SJCRH30 (cell line): ENCODE results near the gene EMX2. TPM values are rescaled to one million over a fixed set of nuclear protein-coding genes. Genes with fewer than 3 reads are reported as not detected.

ENCODE experiments used
- DNase-seq, 2 experiments: peaks; one replicate each; pipeline ENCODE4 v3.0.0-alpha.2; 2015 to 2020
- H3K27ac ChIP-seq: fragments of 250-450 bp; sonication (Bioruptor Pico); 2 replicates; pipeline ENCODE4 v1.5.1; 2020; ENCODE audit warnings: mild to moderate bottlenecking, moderate library complexity
- H3K27me3 ChIP-seq: fragments of 250-450 bp; sonication (Bioruptor Pico); 2 replicates; pipeline ENCODE4 v1.5.1; 2020; ENCODE audit warnings: mild to moderate bottlenecking, moderate library complexity
- H3K36me3 ChIP-seq: fragments of 250-450 bp; sonication (Bioruptor Pico); 2 replicates; pipeline ENCODE4 v1.5.1; 2020; ENCODE audit warnings: mild to moderate bottlenecking, moderate library complexity
- H3K4me1 ChIP-seq: fragments of 250-450 bp; sonication (Bioruptor Pico); 2 replicates; pipeline ENCODE4 v1.5.1; 2020; ENCODE audit warnings: mild to moderate bottlenecking, moderate library complexity
- H3K4me3 ChIP-seq: fragments of 250-450 bp; sonication (Bioruptor Pico); 2 replicates; pipeline ENCODE4 v1.5.1; 2020; ENCODE audit warnings: mild to moderate bottlenecking, moderate library complexity
- H3K9me3 ChIP-seq: fragments of 250-450 bp; sonication (Bioruptor Pico); replicated peaks from 2 replicates; pipeline ENCODE4 v1.5.1; 2020; ENCODE audit warnings: mild to moderate bottlenecking, moderate library complexity
- total RNA-seq: library from RNA; depleted of rRNA; stranded (reverse); fragments of >200 nt; shearing (Covaris generic); gene quantifications from 2 replicates; pipeline ENCODE4 v1.2.3, GENCODE V29; 2014

EMX2 gene
- total RNA-seq, 1 experiment from 2014 or later, result 2.6 TPM

GRCh38 chr10:117553815-117554172 is 11.2 kb downstream of the EMX2 start:
- H3K36me3 ChIP-seq, result no peaks in the 10 kb centered on the region
- H3K9me3 ChIP-seq, result no peaks in the 10 kb centered on the region
- H3K4me3 ChIP-seq, result no peak overlapping the region
- H3K27ac ChIP-seq, result no peak overlapping the region
- no peak for DNase-seq
- no peaks in the 10 kb centered on the region for H3K4me1 ChIP-seq
- H3K27me3 ChIP-seq, result no peaks in the 10 kb centered on the region

GRCh38 chr10:117554241-117554814 is 11.8 kb downstream of the EMX2 start:
- Histone ChIP-seq H3K27ac (no peak overlapping the region), H3K9me3 (no peaks in the 10 kb centered on the region), H3K4me1 (no peaks in the 10 kb centered on the region), H3K4me3 (no peak overlapping the region), H3K36me3 (no peaks in the 10 kb centered on the region), H3K27me3 (no peaks in the 10 kb centered on the region)
- DNase-seq, result no peak

GRCh38 chr10:117555017-117555416 is 12.5 kb downstream of the EMX2 start:
- Histone ChIP-seq H3K4me1 (no peaks in the 10 kb centered on the region), H3K9me3 (no peaks in the 10 kb centered on the region), H3K27ac (no peak overlapping the region), H3K27me3 (no peaks in the 10 kb centered on the region), H3K36me3 (no peaks in the 10 kb centered on the region), H3K4me3 (no peak overlapping the region)
- DNase-seq, result no peak

- H3K4me3 ChIP-seq, result no peak overlapping the region
- no peaks in the 10 kb centered on the region for H3K27me3 ChIP-seq
- H3K36me3 ChIP-seq, result no peaks in the 10 kb centered on the region
- no peak overlapping the region for H3K27ac ChIP-seq
- H3K4me1 ChIP-seq, result no peaks in the 10 kb centered on the region
- DNase-seq, result no peak
- H3K9me3 ChIP-seq, result no peaks in the 10 kb centered on the region
These were observed 13.3 kb downstream of the EMX2 start for GRCh38 chr10:117555863-117556262.

GRCh38 chr10:117556356-117556755 is 13.8 kb downstream of the EMX2 start:
- Histone ChIP-seq H3K27ac (no peak overlapping the region), H3K4me1 (no peaks in the 10 kb centered on the region), H3K9me3 (no peaks in the 10 kb centered on the region), H3K36me3 (no peaks in the 10 kb centered on the region), H3K4me3 (no peak overlapping the region), H3K27me3 (no peaks in the 10 kb centered on the region)
- DNase-seq, result no peak

- no peaks in the 10 kb centered on the region for H3K9me3 ChIP-seq
- H3K4me1 ChIP-seq, result no peaks in the 10 kb centered on the region
- H3K27ac ChIP-seq, result no peak overlapping the region
- H3K4me3 ChIP-seq, result no peak overlapping the region
- H3K36me3 ChIP-seq, result no peaks in the 10 kb centered on the region
- DNase-seq, result no peak
- no peaks in the 10 kb centered on the region for H3K27me3 ChIP-seq
These were observed 17.2 kb downstream of the EMX2 start for GRCh38 chr10:117559712-117560111.

- Histone ChIP-seq H3K36me3 (no peaks in the 10 kb centered on the region), H3K27ac (no peak overlapping the region), H3K9me3 (no peaks in the 10 kb centered on the region), H3K4me3 (no peak overlapping the region), H3K27me3 (peaks cover 2% of the 10 kb centered on the region; the same call in 1 of the 2 replicates), H3K4me1 (no peaks in the 10 kb centered on the region)
- no peak for DNase-seq
These were observed 18.4 kb downstream of the EMX2 start for GRCh38 chr10:117560942-117561341.

GRCh38 chr10:117562220-117562619 is 19.7 kb downstream of the EMX2 start:
- no peak overlapping the region for H3K27ac ChIP-seq
- DNase-seq, result no peak
- H3K4me1 ChIP-seq, result no peaks in the 10 kb centered on the region
- no peaks in the 10 kb centered on the region for H3K36me3 ChIP-seq
- no peaks in the 10 kb centered on the region for H3K9me3 ChIP-seq
- peaks cover 2% of the 10 kb centered on the region; the same call in 1 of the 2 replicates for H3K27me3 ChIP-seq
- H3K4me3 ChIP-seq, result no peak overlapping the region

- Histone ChIP-seq H3K4me3 (no peak overlapping the region), H3K27me3 (peaks cover 2% of the 10 kb centered on the region; the same call in 1 of the 2 replicates), H3K36me3 (no peaks in the 10 kb centered on the region), H3K27ac (no peak overlapping the region), H3K9me3 (no peaks in the 10 kb centered on the region), H3K4me1 (no peaks in the 10 kb centered on the region)
- no peak for DNase-seq
These were observed 20.6 kb downstream of the EMX2 start for GRCh38 chr10:117562896-117563737.

- no peaks in the 10 kb centered on the region for H3K4me1 ChIP-seq
- H3K4me3 ChIP-seq, result no peak overlapping the region
- H3K27me3 ChIP-seq, result peaks cover 2% of the 10 kb centered on the region; the same call in 1 of the 2 replicates
- H3K9me3 ChIP-seq, result no peaks in the 10 kb centered on the region
- H3K27ac ChIP-seq, result no peak overlapping the region
- DNase-seq, result no peak
- no peaks in the 10 kb centered on the region for H3K36me3 ChIP-seq
These were observed 21.2 kb downstream of the EMX2 start for GRCh38 chr10:117563780-117564179.

GRCh38 chr10:117565068-117565467 is 22.5 kb downstream of the EMX2 start:
- H3K27ac ChIP-seq, result no peak overlapping the region
- DNase-seq, result no peak
- H3K4me3 ChIP-seq, result no peak overlapping the region
- no peaks in the 10 kb centered on the region for H3K36me3 ChIP-seq
- no peaks in the 10 kb centered on the region for H3K9me3 ChIP-seq
- peaks cover 2% of the 10 kb centered on the region; the same call in 1 of the 2 replicates for H3K27me3 ChIP-seq
- no peaks in the 10 kb centered on the region for H3K4me1 ChIP-seq

GRCh38 chr10:117568334-117568733 is 25.8 kb downstream of the EMX2 start:
- no peak overlapping the region for H3K4me3 ChIP-seq
- H3K27ac ChIP-seq, result no peak overlapping the region

GRCh38 chr10:117569610-117570390 is 27.3 kb downstream of the EMX2 start:
- H3K4me1 ChIP-seq, result no peaks in the 10 kb centered on the region
- H3K36me3 ChIP-seq, result no peaks in the 10 kb centered on the region
- DNase-seq, result no peak
- peaks cover 2% of the 10 kb centered on the region; the same call in 1 of the 2 replicates for H3K27me3 ChIP-seq
- H3K4me3 ChIP-seq, result no peak overlapping the region
- no peaks in the 10 kb centered on the region for H3K9me3 ChIP-seq
- no peak overlapping the region for H3K27ac ChIP-seq

More at GRCh38 chr10:117568334-117568733, 25.8 kb downstream of the EMX2 start:
- Histone ChIP-seq H3K36me3 (no peaks in the 10 kb centered on the region), H3K4me1 (no peaks in the 10 kb centered on the region), H3K27me3 (peaks cover 2% of the 10 kb centered on the region; the same call in 1 of the 2 replicates), H3K9me3 (no peaks in the 10 kb centered on the region)
- no peak for DNase-seq

- Histone ChIP-seq H3K9me3 (no peaks in the 10 kb centered on the region), H3K4me1 (no peaks in the 10 kb centered on the region), H3K27me3 (peaks cover under 1% of the 10 kb centered on the region; the same call in 1 of the 2 replicates), H3K4me3 (no peak overlapping the region), H3K27ac (no peak overlapping the region), H3K36me3 (no peaks in the 10 kb centered on the region)
- DNase-seq, result no peak
These were observed 28.3 kb downstream of the EMX2 start for GRCh38 chr10:117570880-117571279.
